Left lung (tissue), 10 donors: ENCODE results near the gene GABRG3. TPM values are rescaled to one million over a fixed set of nuclear protein-coding genes. Genes with fewer than 3 reads are reported as not detected.

Experiments
- ATAC-seq: fragments of 200-7000 bp; cut with Tn5 transposase; one replicate; pipeline ENCODE4 v1.9.1; 2020; ENCODE audit warnings: moderate library complexity
- DNase-seq, 4 donors: peaks; one replicate each; pipeline ENCODE4 v3.0.0-alpha.2; 2013 to 2020
- H3K27ac ChIP-seq, 2 donors: fragments of 200-600 bp; sonication (generic) in 1 of 2; one replicate each; pipeline versions ENCODE4 v1.5.0 to v1.8.0; 2020 to 2021
- H3K27me3 ChIP-seq, 2 donors: fragments of 200-600 bp; sonication (generic) in 1 of 2; one replicate each; pipeline versions ENCODE4 v1.5.0 to v1.8.0; 2020 to 2021
- H3K36me3 ChIP-seq, 2 donors: fragments of 200-600 bp; sonication (generic) in 1 of 2; one replicate each; pipeline versions ENCODE4 v1.5.0 to v1.8.0; 2020 to 2021
- H3K4me1 ChIP-seq, 2 donors: fragments of 200-600 bp; one replicate each; pipeline ENCODE4 v1.8.0; 2021
- H3K4me3 ChIP-seq, 2 donors: fragments of 200-600 bp; sonication (generic) in 1 of 2; one replicate each; pipeline versions ENCODE4 v1.5.0 to v1.8.0; 2020 to 2021; ENCODE audit warnings: mild to moderate bottlenecking in 1 of 2
- H3K9me3 ChIP-seq, 2 donors: fragments of 200-600 bp; sonication (generic) in 1 of 2; one replicate each; pipeline versions ENCODE4 v1.5.0 to v1.8.0; 2020 to 2021
- intact Hi-C, 2 donors: fragments of 100-400 bp; cut with DNase I; formaldehyde crosslinking; loops; one replicate each; pipeline versions ENCODE4 v1.11.2 to v1.14.2; 2022
- polyA plus RNA-seq, 6 donors: library from polyadenylated mRNA; unstranded; fragments of 120-200 nt; gene quantifications; one replicate each; pipeline ENCODE4 v1.2.1, GENCODE V29; 2013; ENCODE audit not compliant: insufficient read length in 6 of 6
- total RNA-seq, 2 donors: library from RNA; stranded (reverse); fragmentation: NEBNext Ultra II Directional; extraction: Animal tissue kit (Norgen Biotek cat#: 25700); gene quantifications; one replicate each; pipeline ENCODE4 v1.2.1, GENCODE V29; 2021
- TF ChIP-seq, protein P1 (sequence below), 2 donors: fragments of 200-600 bp; sonication (generic) in 1 of 2; IDR thresholded peaks; one replicate each; pipeline versions ENCODE4 v1.5.0 to v1.8.0; 2021; ENCODE audit warnings: antibody characterized with exemption in 2 of 2
- donor health status: DM: no; HTN: yes; CAD: no.
- donor health status: DM: no; HTN: no; CAD: no.

GABRG3 gene
- total and polyA plus RNA-seq, 8 donors = 0.23 to 13.8 (median 10.3) TPM; not detected in 1

DNA sequence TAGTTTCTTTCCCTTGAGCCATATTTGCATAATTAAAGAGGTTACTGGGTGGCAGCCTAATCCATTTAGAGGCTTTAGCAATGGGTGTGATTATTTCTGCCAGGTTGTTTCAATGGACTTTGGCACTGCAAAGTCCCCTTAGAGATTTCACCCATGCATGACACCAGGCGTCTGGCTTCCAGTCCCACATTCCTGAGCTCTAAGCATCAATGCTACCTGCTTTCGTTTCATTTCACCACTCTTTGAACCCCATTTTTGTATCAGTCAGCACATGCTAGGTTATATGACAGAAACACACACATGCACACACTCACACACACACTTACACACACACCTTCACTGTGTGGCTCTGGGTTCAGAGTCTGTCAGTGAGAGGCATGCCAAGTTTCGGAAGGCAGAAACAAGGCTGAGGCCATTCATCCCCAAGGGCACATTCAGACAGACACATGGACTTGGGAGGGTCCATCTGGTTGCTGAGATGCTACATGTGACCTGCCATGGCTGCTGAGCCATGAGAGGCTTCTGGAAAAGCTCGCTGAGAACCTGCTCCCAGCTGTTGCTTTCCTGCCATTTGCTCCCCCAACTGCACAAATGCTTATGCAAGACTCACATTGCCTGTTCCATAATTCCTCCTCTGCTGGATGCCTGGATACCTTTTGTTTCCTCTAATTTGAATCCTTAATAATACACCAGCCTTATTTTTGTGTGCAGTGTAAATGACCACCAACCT is 354.1 kb downstream of the GABRG3 start:
- DNase-seq (no peak), ATAC-seq (no peak)
- Histone ChIP-seq H3K4me3 (no peak overlapping the region), H3K9me3 (peaks cover 0 to 10% of the 10 kb centered on the region in 2 donors), H3K27ac (no peak overlapping the region), H3K36me3 (no peaks in the 10 kb centered on the region), H3K27me3 (no peaks in the 10 kb centered on the region), H3K4me1 (no peaks in the 10 kb centered on the region)
- intact Hi-C loops = no loop called here
- TF ChIP-seq, protein P1, sequence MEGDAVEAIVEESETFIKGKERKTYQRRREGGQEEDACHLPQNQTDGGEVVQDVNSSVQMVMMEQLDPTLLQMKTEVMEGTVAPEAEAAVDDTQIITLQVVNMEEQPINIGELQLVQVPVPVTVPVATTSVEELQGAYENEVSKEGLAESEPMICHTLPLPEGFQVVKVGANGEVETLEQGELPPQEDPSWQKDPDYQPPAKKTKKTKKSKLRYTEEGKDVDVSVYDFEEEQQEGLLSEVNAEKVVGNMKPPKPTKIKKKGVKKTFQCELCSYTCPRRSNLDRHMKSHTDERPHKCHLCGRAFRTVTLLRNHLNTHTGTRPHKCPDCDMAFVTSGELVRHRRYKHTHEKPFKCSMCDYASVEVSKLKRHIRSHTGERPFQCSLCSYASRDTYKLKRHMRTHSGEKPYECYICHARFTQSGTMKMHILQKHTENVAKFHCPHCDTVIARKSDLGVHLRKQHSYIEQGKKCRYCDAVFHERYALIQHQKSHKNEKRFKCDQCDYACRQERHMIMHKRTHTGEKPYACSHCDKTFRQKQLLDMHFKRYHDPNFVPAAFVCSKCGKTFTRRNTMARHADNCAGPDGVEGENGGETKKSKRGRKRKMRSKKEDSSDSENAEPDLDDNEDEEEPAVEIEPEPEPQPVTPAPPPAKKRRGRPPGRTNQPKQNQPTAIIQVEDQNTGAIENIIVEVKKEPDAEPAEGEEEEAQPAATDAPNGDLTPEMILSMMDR (IDR thresholded peaks at IDR 0.05) = no peak

DNA sequence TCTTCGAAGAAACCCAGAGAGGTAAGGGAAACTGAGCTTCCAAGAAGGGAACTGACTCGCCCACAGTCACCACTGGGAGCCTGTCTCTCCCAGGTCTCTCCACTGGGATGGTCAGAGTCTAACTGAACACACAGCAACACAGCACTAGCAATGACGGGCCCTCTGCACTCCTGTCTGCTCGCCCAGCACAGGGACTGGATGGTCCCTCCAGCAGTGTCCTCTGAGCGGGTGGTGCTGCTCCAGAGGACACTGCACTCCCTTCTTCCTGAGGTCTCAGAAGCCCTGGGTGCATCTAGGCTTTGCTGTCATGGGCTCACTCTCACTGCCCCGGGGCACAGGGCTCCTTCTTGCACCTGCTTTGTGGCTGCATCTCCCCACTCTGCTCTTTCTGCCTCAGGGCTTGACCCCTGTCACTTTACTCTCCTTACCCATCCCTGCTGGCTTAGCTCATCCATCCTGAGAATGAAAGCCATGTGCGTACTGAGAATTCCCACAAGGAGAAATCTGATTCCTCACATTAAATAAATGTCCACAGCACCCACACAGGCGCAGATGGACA is 356.6 kb downstream of the GABRG3 start:
- TF ChIP-seq, protein P1 (IDR thresholded peaks at IDR 0.05) = no peak
- no peak for ATAC-seq
- no peaks in the 10 kb centered on the region for H3K27me3 ChIP-seq
- H3K27ac ChIP-seq = no peak overlapping the region
- no peak for DNase-seq
- peaks cover 0 to 8% of the 10 kb centered on the region in 2 donors for H3K9me3 ChIP-seq
- no peaks in the 10 kb centered on the region for H3K4me1 ChIP-seq
- intact Hi-C loops = no loop called here
- H3K4me3 ChIP-seq = no peak overlapping the region
- no peaks in the 10 kb centered on the region for H3K36me3 ChIP-seq

GRCh38 chr15:27328186-27328585 is 357.2 kb downstream of the GABRG3 start:
- Histone ChIP-seq H3K36me3 (no peaks in the 10 kb centered on the region), H3K9me3 (peaks cover 0 to 8% of the 10 kb centered on the region in 2 donors), H3K4me3 (no peak overlapping the region), H3K27ac (no peak overlapping the region), H3K27me3 (no peaks in the 10 kb centered on the region), H3K4me1 (no peaks in the 10 kb centered on the region)
- no peak for ATAC-seq
- peak in 2 of 4 donors; percentile 46 to 55 for DNase-seq
- TF ChIP-seq, protein P1 (IDR thresholded peaks at IDR 0.05) = no peak
- intact Hi-C loops = no loop called here

- Histone ChIP-seq H3K4me1 (no peaks in the 10 kb centered on the region), H3K36me3 (no peaks in the 10 kb centered on the region), H3K27ac (no peak overlapping the region), H3K4me3 (no peak overlapping the region), H3K27me3 (no peaks in the 10 kb centered on the region), H3K9me3 (peaks cover 0 to 8% of the 10 kb centered on the region in 2 donors)
- ATAC-seq = no peak
- DNase-seq = peak in 2 of 4 donors; percentile 24 to 33
- TF ChIP-seq, protein P1 (IDR thresholded peaks at IDR 0.05) = no peak
- intact Hi-C loops = no loop called here
These were observed 357.6 kb downstream of the GABRG3 start for GRCh38 chr15:27328608-27329007.

GRCh38 chr15:27330326-27330725 is 359.3 kb downstream of the GABRG3 start:
- no peak overlapping the region for H3K4me3 ChIP-seq
- intact Hi-C loops = no loop called here
- no peak overlapping the region for H3K27ac ChIP-seq
- TF ChIP-seq, protein P1 (IDR thresholded peaks at IDR 0.05) = no peak
- ATAC-seq (no peak), DNase-seq (no peak)
- H3K36me3 ChIP-seq = no peaks in the 10 kb centered on the region
- H3K9me3 ChIP-seq = no peaks in the 10 kb centered on the region
- no peaks in the 10 kb centered on the region for H3K4me1 ChIP-seq
- H3K27me3 ChIP-seq = no peaks in the 10 kb centered on the region
